HL-60 (cell line): ENCODE data around the gene MDC1.

Experiments
- DNase-seq, 2 experiments: peaks; one replicate each; pipeline ENCODE4 v3.0.0-alpha.2; 2010 to 2020; ENCODE audit warnings: low read depth in 1 of 2, low spot score in 1 of 2
- H3K27ac ChIP-seq: fragments of 250-450 bp; sonication (Bioruptor Pico); replicated peaks from 2 replicates; pipeline ENCODE4 v1.5.1; 2020; ENCODE audit warnings: mild to moderate bottlenecking, moderate library complexity
- H3K27me3 ChIP-seq: fragments of 250-450 bp; sonication (Bioruptor Pico); 2 replicates; pipeline ENCODE4 v1.5.1; 2021; ENCODE audit warnings: mild to moderate bottlenecking, moderate library complexity; ENCODE audit not compliant: insufficient read depth, poor library complexity, severe bottlenecking
- H3K4me3 ChIP-seq: replicated peaks from 2 replicates; pipeline ENCODE4 v1.5.1; 2011; ENCODE audit warnings: mild to moderate bottlenecking, control low read depth, low read length; ENCODE audit not compliant: insufficient read depth
- CTCF ChIP-seq: IDR thresholded peaks from one replicate; pipeline ENCODE4 v1.5.1; 2011; ENCODE audit warnings: low read length, control low read depth, inconsistent platforms; ENCODE audit not compliant: insufficient read depth
- GABPA ChIP-seq: IDR thresholded peaks from 2 replicates; pipeline ENCODE4 v1.6.1; 2012; ENCODE audit warnings: low read depth
- POLR2AphosphoS5 ChIP-seq: IDR thresholded peaks from 2 replicates; pipeline ENCODE4 v1.6.1; 2012; ENCODE audit warnings: low read depth
- REST ChIP-seq: IDR thresholded peaks from 2 replicates; pipeline ENCODE4 v1.6.1; 2012; ENCODE audit warnings: low read depth; ENCODE audit not compliant: insufficient replicate concordance
- SPI1 ChIP-seq: IDR thresholded peaks from 2 replicates; pipeline ENCODE4 v1.6.1; 2012; ENCODE audit warnings: low read depth, mild to moderate bottlenecking, borderline replicate concordance

MDC1 gene

GRCh38 chr6:30763618-30764489 is 46.8 kb upstream of the MDC1 start:
- Histone ChIP-seq H3K27ac (no peak overlapping the region; the same call in 1 of the 2 replicates), H3K27me3 (no peaks in the 10 kb centered on the region), H3K4me3 (no peak overlapping the region)
- no peak for DNase-seq
- TF ChIP-seq GABPA (no peak), REST (no peak), CTCF (no peak), POLR2AphosphoS5 (no peak), SPI1 (no peak; the same call in 1 of the 2 replicates)

GRCh38 chr6:30763155-30763617 is 46.1 kb upstream of the MDC1 start:
- no peak for TF ChIP-seq REST
- TF ChIP-seq GABPA: no peak
- TF ChIP-seq POLR2AphosphoS5: no peak
- no peak overlapping the region for H3K4me3 ChIP-seq
- no peak for DNase-seq
- H3K27me3 ChIP-seq: no peaks in the 10 kb centered on the region
- no peak overlapping the region for H3K27ac ChIP-seq

GRCh38 chr6:30761791-30762429 is 44.8 kb upstream of the MDC1 start:
- TF ChIP-seq CTCF (no peak), POLR2AphosphoS5 (no peak), REST (no peak), GABPA (no peak), SPI1 (no peak)
- no peak overlapping the region for H3K27ac ChIP-seq
- DNase-seq: no peak

More at GRCh38 chr6:30761791-30762429, 44.8 kb upstream of the MDC1 start:
- Histone ChIP-seq H3K4me3 (no peak overlapping the region), H3K27me3 (no peaks in the 10 kb centered on the region)
